Measurements from ENCODE around the gene GABARAPL1. TPM values are rescaled to one million over a fixed set of nuclear protein-coding genes. Genes with fewer than 3 reads are reported as not detected.

The GABARAPL1 gene
- total RNA-seq, 1 experiment from 2014 or later, result 54.8 TPM

DNA sequence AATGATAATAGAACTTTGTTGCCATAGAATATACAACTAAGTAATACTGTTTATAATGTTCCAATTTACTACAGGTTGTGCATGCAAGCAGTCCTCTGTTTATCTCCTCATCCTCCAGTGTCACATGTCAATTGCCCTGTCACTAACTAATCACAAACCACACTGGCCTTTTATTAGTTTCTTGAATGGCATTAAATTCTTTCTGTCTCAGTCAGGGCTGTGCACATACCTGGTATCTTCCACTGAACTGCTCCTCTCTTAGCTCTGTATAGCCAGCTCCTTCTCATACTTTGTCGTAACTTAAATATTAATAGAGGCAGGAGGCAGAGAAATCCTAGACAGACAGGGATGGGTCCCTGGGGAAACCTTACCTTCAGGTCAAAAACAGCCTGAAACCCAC lies 24.0 kb downstream of the GABARAPL1 start:
- CTCF ChIA-PET, result interaction anchor here (0.6 kb wide), 1 partner anchor 314 kb away, joined by 3 read pairs; no protein-coding TSS in a partner anchor
- Mint-ChIP-seq H3K4me1 (ENCODE audit: low read depth, unreplicated experiment) (no peaks in the 10 kb centered on the region), H3K27ac (ENCODE audit: unreplicated experiment) (no peak overlapping the region), H3K4me3 (ENCODE audit: low read depth, unreplicated experiment) (no peak overlapping the region), H3K36me3 (ENCODE audit: insufficient read depth, unreplicated experiment) (peaks cover 6% of the 10 kb centered on the region), H3K9me3 (ENCODE audit: low read depth, unreplicated experiment) (peaks cover 8% of the 10 kb centered on the region), H3K27me3 (ENCODE audit: unreplicated experiment) (no peaks in the 10 kb centered on the region)
- intact Hi-C loops (cut with micrococcal nuclease; ENCODE audit: unreplicated experiment), result loop anchor here (5.0 to 10.0 kb wide), 4 partner anchors 91 to 438 kb away; partner anchors contain the start of gene STYK1
- DNase-seq, result no peak
- TF ChIP-seq, protein P1, sequence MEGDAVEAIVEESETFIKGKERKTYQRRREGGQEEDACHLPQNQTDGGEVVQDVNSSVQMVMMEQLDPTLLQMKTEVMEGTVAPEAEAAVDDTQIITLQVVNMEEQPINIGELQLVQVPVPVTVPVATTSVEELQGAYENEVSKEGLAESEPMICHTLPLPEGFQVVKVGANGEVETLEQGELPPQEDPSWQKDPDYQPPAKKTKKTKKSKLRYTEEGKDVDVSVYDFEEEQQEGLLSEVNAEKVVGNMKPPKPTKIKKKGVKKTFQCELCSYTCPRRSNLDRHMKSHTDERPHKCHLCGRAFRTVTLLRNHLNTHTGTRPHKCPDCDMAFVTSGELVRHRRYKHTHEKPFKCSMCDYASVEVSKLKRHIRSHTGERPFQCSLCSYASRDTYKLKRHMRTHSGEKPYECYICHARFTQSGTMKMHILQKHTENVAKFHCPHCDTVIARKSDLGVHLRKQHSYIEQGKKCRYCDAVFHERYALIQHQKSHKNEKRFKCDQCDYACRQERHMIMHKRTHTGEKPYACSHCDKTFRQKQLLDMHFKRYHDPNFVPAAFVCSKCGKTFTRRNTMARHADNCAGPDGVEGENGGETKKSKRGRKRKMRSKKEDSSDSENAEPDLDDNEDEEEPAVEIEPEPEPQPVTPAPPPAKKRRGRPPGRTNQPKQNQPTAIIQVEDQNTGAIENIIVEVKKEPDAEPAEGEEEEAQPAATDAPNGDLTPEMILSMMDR (IDR thresholded peaks at IDR 0.05; ENCODE audit: unreplicated experiment), result no peak
- no TSS peak for BruUV-seq (replicated peaks)

GRCh38 chr12:10238526-10238925 lies 25.8 kb downstream of the GABARAPL1 start:
- TF ChIP-seq, protein P1 (IDR thresholded peaks at IDR 0.05; ENCODE audit: unreplicated experiment), result no peak
- H3K9me3 Mint-ChIP-seq (ENCODE audit: low read depth, unreplicated experiment), result peaks cover 8% of the 10 kb centered on the region
- no peaks in the 10 kb centered on the region for H3K4me1 Mint-ChIP-seq (ENCODE audit: low read depth, unreplicated experiment)
- H3K27me3 Mint-ChIP-seq (ENCODE audit: unreplicated experiment), result no peaks in the 10 kb centered on the region
- intact Hi-C loops (cut with micrococcal nuclease; ENCODE audit: unreplicated experiment), result loop anchor here (5.0 to 10.0 kb wide), 4 partner anchors 89 to 436 kb away; partner anchors contain the start of gene STYK1
- peaks cover 6% of the 10 kb centered on the region for H3K36me3 Mint-ChIP-seq (ENCODE audit: insufficient read depth, unreplicated experiment)
- CTCF ChIA-PET, result no interaction called here
- no peak for DNase-seq
- no peak overlapping the region for H3K27ac Mint-ChIP-seq (ENCODE audit: unreplicated experiment)
- BruUV-seq (replicated peaks), result no TSS peak
- no peak overlapping the region for H3K4me3 Mint-ChIP-seq (ENCODE audit: low read depth, unreplicated experiment)

GRCh38 chr12:10241290-10241689 lies 28.6 kb downstream of the GABARAPL1 start:
- Mint-ChIP-seq H3K9me3 (ENCODE audit: low read depth, unreplicated experiment) (no peaks in the 10 kb centered on the region), H3K27me3 (ENCODE audit: unreplicated experiment) (no peaks in the 10 kb centered on the region), H3K4me1 (ENCODE audit: low read depth, unreplicated experiment) (no peaks in the 10 kb centered on the region), H3K36me3 (ENCODE audit: insufficient read depth, unreplicated experiment) (no peaks in the 10 kb centered on the region), H3K4me3 (ENCODE audit: low read depth, unreplicated experiment) (no peak overlapping the region), H3K27ac (ENCODE audit: unreplicated experiment) (no peak overlapping the region)
- BruUV-seq (replicated peaks), result no TSS peak
- no peak for DNase-seq
- CTCF ChIA-PET, result no interaction called here
- intact Hi-C loops (cut with micrococcal nuclease; ENCODE audit: unreplicated experiment), result no loop called here
- TF ChIP-seq, protein P1 (IDR thresholded peaks at IDR 0.05; ENCODE audit: unreplicated experiment), result no peak

DNA sequence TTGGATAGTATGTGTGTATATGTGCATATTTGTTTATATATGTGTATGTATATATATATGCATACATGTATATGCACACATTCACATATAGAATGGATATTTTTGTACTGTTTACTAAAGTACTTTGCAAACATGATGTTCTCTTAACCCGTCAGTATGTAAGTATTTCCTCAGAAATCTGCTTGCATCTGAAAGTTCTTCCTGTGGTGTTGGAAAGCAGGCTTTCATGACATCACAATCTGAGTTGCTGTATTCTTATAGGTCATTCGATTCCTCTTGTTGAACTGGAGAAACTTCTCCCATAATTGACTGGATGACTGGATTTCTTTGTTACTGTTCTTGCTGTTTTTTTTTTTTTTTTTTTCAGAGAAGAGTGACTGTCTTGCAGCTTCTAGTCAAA lies 29.1 kb downstream of the GABARAPL1 start:
- no peak for DNase-seq
- Mint-ChIP-seq H3K9me3 (ENCODE audit: low read depth, unreplicated experiment) (no peaks in the 10 kb centered on the region), H3K27ac (ENCODE audit: unreplicated experiment) (no peak overlapping the region), H3K4me3 (ENCODE audit: low read depth, unreplicated experiment) (no peak overlapping the region), H3K4me1 (ENCODE audit: low read depth, unreplicated experiment) (no peaks in the 10 kb centered on the region), H3K27me3 (ENCODE audit: unreplicated experiment) (no peaks in the 10 kb centered on the region), H3K36me3 (ENCODE audit: insufficient read depth, unreplicated experiment) (no peaks in the 10 kb centered on the region)
- CTCF ChIA-PET, result no interaction called here
- TF ChIP-seq, protein P1 (IDR thresholded peaks at IDR 0.05; ENCODE audit: unreplicated experiment), result no peak
- no TSS peak for BruUV-seq (replicated peaks)
- intact Hi-C loops (cut with micrococcal nuclease; ENCODE audit: unreplicated experiment), result no loop called here

All from Calu3 (cell line).